ENCODE data around the gene CGB7. TPM values are rescaled to one million over a fixed set of nuclear protein-coding genes. Genes with fewer than 3 reads are reported as not detected.

Gene CGB7
- total and polyA plus RNA-seq, 9 of the 15 experiments (the other 6 are each of a cell fraction or from before 2014, with no cell fraction given), result not detected

DNA sequence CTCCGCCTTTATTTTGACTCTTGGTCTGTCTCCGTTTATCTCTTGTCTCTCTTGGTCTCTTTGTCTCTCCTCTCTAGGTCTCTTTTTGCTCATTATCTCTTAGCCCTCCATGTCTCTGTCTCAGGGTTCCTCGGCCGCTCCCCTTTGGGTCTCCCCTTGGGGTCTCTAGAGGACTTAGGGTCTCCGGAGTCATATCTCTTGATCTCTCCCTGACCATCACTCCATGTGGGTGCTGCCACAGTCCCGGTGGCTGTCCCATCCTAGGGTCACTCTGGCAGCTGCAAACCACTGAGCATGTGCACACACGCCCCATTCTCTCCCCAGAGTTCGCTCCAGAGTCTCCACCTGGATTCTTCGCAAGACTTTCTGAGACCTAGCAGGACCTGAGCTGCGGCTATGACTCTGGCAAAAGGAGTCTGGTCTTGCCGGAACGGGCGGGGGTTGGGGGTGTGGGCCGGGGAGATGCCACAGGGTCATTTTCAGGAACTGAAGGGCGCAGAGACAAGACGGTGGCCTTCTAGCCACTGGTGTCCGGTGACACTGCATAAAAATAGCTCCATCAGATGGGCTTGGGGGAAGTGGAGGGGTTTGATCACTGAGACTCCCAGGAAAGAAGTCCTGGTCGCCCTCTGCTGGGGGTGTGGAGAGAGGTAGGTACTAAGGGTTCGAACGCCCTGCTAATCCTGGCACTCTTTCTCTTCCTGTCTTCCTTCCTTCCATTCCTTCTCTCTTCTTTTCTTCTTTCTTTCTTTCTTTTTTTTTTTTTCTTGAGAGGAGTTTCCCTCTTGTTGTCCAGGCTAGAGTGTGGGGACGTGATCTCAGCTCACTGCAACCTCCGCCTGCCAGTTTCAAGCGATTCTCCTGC is 16.2 kb upstream of the CGB7 start (continued):
- TF ChIP-seq, protein P1, sequence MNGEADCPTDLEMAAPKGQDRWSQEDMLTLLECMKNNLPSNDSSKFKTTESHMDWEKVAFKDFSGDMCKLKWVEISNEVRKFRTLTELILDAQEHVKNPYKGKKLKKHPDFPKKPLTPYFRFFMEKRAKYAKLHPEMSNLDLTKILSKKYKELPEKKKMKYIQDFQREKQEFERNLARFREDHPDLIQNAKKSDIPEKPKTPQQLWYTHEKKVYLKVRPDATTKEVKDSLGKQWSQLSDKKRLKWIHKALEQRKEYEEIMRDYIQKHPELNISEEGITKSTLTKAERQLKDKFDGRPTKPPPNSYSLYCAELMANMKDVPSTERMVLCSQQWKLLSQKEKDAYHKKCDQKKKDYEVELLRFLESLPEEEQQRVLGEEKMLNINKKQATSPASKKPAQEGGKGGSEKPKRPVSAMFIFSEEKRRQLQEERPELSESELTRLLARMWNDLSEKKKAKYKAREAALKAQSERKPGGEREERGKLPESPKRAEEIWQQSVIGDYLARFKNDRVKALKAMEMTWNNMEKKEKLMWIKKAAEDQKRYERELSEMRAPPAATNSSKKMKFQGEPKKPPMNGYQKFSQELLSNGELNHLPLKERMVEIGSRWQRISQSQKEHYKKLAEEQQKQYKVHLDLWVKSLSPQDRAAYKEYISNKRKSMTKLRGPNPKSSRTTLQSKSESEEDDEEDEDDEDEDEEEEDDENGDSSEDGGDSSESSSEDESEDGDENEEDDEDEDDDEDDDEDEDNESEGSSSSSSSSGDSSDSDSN (IDR thresholded peaks at IDR 0.05; ENCODE audit: borderline replicate concordance in 1 of 2, low read depth in 2 of 2, low read length in 2 of 2), result 0 out of 4 replicates have a peak, but pooled peaks of 1 of the 2 experiments have one; percentile 14
- TF ChIP-seq RBM39 (optimal IDR thresholded peaks at IDR 0.05; ENCODE audit: low read depth, low read length) (no peak), PHB2 (IDR thresholded peaks at IDR 0.05; ENCODE audit: low read depth) (peak; percentile 50; the same call in 1 of the 2 replicates), ZNF436 (CRISPR knock-in tag; IDR thresholded peaks at IDR 0.05) (no peak), ELF2 (CRISPR knock-in tag; IDR thresholded peaks at IDR 0.05) (no peak), SMARCC2 (IDR thresholded peaks at IDR 0.05; ENCODE audit: low read depth) (no peak), CC2D1A (IDR thresholded peaks at IDR 0.05) (0 out of 2 replicates have a peak, but pooled peaks have one; percentile 28), MAFK (IDR thresholded peaks at IDR 0.05; ENCODE audit: low read length) (peak; percentile 54; the same call in 1 of the 2 replicates), SMAD2 (IDR thresholded peaks at IDR 0.05; ENCODE audit: low read depth, low read length) (no peak), HDAC1 (IDR thresholded peaks at IDR 0.05) (0 out of 4 replicates have a peak, but pooled peaks of 1 of the 2 experiments have one; percentile 37), CHD2 (IDR thresholded peaks at IDR 0.05; ENCODE audit: low read depth, low read length) (no peak), ZNF561 (CRISPR knock-in tag; conservative IDR thresholded peaks at IDR 0.05) (no peak), ZNF551 (CRISPR knock-in tag; IDR thresholded peaks at IDR 0.05) (no peak)
- TF ChIP-seq, protein P2, sequence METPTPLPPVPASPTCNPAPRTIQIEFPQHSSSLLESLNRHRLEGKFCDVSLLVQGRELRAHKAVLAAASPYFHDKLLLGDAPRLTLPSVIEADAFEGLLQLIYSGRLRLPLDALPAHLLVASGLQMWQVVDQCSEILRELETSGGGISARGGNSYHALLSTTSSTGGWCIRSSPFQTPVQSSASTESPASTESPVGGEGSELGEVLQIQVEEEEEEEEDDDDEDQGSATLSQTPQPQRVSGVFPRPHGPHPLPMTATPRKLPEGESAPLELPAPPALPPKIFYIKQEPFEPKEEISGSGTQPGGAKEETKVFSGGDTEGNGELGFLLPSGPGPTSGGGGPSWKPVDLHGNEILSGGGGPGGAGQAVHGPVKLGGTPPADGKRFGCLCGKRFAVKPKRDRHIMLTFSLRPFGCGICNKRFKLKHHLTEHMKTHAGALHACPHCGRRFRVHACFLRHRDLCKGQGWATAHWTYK (CRISPR knock-in tag; IDR thresholded peaks at IDR 0.05), result no peak
- TF ChIP-seq, protein P3, sequence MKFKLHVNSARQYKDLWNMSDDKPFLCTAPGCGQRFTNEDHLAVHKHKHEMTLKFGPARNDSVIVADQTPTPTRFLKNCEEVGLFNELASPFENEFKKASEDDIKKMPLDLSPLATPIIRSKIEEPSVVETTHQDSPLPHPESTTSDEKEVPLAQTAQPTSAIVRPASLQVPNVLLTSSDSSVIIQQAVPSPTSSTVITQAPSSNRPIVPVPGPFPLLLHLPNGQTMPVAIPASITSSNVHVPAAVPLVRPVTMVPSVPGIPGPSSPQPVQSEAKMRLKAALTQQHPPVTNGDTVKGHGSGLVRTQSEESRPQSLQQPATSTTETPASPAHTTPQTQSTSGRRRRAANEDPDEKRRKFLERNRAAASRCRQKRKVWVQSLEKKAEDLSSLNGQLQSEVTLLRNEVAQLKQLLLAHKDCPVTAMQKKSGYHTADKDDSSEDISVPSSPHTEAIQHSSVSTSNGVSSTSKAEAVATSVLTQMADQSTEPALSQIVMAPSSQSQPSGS (CRISPR knock-in tag; IDR thresholded peaks at IDR 0.05), result no peak
- TF ChIP-seq, protein P4, sequence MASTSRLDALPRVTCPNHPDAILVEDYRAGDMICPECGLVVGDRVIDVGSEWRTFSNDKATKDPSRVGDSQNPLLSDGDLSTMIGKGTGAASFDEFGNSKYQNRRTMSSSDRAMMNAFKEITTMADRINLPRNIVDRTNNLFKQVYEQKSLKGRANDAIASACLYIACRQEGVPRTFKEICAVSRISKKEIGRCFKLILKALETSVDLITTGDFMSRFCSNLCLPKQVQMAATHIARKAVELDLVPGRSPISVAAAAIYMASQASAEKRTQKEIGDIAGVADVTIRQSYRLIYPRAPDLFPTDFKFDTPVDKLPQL (IDR thresholded peaks at IDR 0.05; ENCODE audit: extremely low read depth, insufficient read length), result no peak
- TF ChIP-seq, protein P5, sequence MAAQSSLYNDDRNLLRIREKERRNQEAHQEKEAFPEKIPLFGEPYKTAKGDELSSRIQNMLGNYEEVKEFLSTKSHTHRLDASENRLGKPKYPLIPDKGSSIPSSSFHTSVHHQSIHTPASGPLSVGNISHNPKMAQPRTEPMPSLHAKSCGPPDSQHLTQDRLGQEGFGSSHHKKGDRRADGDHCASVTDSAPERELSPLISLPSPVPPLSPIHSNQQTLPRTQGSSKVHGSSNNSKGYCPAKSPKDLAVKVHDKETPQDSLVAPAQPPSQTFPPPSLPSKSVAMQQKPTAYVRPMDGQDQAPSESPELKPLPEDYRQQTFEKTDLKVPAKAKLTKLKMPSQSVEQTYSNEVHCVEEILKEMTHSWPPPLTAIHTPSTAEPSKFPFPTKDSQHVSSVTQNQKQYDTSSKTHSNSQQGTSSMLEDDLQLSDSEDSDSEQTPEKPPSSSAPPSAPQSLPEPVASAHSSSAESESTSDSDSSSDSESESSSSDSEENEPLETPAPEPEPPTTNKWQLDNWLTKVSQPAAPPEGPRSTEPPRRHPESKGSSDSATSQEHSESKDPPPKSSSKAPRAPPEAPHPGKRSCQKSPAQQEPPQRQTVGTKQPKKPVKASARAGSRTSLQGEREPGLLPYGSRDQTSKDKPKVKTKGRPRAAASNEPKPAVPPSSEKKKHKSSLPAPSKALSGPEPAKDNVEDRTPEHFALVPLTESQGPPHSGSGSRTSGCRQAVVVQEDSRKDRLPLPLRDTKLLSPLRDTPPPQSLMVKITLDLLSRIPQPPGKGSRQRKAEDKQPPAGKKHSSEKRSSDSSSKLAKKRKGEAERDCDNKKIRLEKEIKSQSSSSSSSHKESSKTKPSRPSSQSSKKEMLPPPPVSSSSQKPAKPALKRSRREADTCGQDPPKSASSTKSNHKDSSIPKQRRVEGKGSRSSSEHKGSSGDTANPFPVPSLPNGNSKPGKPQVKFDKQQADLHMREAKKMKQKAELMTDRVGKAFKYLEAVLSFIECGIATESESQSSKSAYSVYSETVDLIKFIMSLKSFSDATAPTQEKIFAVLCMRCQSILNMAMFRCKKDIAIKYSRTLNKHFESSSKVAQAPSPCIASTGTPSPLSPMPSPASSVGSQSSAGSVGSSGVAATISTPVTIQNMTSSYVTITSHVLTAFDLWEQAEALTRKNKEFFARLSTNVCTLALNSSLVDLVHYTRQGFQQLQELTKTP (IDR thresholded peaks at IDR 0.05; ENCODE audit: low read depth in 1 of 2, partially characterized antibody in 2 of 2), result peak in 1 of 2 experiments; percentile 37
